ENCODE results near the gene RBPJL.

Gene RBPJL, protein sequence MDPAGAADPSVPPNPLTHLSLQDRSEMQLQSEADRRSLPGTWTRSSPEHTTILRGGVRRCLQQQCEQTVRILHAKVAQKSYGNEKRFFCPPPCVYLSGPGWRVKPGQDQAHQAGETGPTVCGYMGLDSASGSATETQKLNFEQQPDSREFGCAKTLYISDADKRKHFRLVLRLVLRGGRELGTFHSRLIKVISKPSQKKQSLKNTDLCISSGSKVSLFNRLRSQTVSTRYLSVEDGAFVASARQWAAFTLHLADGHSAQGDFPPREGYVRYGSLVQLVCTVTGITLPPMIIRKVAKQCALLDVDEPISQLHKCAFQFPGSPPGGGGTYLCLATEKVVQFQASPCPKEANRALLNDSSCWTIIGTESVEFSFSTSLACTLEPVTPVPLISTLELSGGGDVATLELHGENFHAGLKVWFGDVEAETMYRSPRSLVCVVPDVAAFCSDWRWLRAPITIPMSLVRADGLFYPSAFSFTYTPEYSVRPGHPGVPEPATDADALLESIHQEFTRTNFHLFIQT

GRCh38 chr20:45306431-45306982 lies at the start of gene RBPJL:
TSS of gene RBPJL (plus strand) at chr20:45306840. CDS start at chr20:45306923, 83 bp downstream.
- no peak for DNase-seq

- no peak for DNase-seq
Observed at GRCh38 chr20:45257161-45257560, 49.5 kb upstream of the RBPJL start.

DNA sequence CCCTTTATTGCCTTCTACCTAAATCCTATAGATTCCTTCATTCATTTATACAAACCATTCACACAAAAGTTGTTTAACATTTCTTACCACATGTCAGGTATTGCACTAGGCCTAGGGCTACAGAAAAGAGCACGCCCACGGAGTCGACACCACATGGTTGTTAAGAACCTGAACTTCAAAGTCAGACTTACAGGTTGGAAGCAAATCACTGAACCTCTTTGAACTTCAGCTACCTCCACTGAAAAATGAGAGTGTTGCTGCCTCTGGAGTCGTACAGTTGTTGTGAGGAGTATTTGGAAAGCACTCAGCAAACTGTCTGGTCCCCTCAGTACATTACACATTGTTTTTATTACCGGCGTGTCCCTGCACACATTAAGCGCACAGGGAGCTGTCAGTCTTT lies 48.9 kb upstream of the RBPJL start:
- no peak for DNase-seq

- no peak for DNase-seq
Observed at GRCh38 chr20:45258259-45258658, 48.4 kb upstream of the RBPJL start.

- DNase-seq: no peak
Observed at GRCh38 chr20:45258664-45259063, 48.0 kb upstream of the RBPJL start.

GRCh38 chr20:45263556-45264266 lies 42.9 kb upstream of the RBPJL start:
- no peak for DNase-seq

- DNase-seq: no peak
Observed at GRCh38 chr20:45266977-45267376, 39.7 kb upstream of the RBPJL start.

DNA sequence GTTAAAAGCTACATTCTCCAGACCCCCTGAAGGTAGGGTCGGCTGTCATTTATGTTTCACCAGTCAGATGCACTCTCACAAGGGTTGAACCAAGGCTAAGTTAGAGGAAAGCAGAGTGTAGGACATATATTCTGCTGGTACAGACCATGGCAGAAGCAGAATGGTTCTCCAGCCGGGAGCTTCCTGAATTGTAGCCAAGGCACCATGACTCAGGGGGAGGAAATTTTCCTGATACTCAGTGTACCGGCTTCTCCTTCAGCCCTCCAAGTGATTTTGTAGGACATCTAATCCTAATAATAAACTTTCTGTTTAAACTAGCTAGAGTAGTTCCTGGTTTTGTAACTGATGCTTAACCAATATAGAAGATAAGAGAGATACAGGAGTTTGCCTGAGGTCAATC lies 38.1 kb upstream of the RBPJL start:
- no peak for DNase-seq

DNA sequence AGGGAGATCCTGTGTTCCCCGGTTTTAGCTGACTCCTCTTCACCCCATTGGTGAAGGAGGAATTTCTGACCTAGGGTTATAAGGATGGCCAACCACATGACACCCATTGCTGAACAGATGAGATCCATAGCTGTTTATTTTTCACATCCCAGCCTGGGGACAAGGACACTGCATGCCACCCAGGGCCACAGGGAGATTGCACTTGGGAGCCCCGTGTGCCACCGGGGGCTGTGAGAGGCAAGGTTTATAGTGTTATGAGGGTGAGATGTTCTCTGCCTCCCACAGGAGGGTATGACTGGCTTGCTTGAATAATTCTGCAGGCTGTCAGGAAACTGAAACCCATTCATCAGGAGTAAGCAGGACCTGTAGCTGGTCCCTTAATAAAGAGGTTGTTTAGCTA lies 37.6 kb upstream of the RBPJL start:
- no peak for DNase-seq

- DNase-seq: no peak
Observed at GRCh38 chr20:45269754-45270270, 36.8 kb upstream of the RBPJL start.

DNA sequence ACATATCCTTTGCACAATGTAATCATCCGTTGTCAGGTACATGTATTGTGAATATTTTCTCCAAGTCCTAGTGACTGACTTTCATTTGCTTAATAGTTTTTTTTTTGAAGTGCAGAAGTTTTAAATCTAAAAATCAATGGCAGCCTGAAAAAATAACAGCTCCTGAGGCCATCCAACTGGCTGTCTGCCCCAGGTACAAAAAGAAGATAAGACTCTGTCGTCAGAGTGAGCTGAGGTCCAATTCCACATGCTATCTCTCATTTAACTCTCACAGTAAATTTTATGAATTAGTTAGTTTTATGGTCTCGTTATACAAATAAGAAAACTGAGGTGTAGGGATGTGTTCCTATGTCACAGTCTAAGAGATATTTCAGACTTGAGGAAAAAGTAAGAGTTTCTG lies 31.3 kb upstream of the RBPJL start:
- DNase-seq: no peak

- no peak for DNase-seq
Observed at GRCh38 chr20:45279992-45280391, 26.6 kb upstream of the RBPJL start.

GRCh38 chr20:45282700-45283550 lies 23.7 kb upstream of the RBPJL start:
- DNase-seq: no peak

- no peak for DNase-seq
Observed at GRCh38 chr20:45283551-45284057, 23.0 kb upstream of the RBPJL start.

DNA sequence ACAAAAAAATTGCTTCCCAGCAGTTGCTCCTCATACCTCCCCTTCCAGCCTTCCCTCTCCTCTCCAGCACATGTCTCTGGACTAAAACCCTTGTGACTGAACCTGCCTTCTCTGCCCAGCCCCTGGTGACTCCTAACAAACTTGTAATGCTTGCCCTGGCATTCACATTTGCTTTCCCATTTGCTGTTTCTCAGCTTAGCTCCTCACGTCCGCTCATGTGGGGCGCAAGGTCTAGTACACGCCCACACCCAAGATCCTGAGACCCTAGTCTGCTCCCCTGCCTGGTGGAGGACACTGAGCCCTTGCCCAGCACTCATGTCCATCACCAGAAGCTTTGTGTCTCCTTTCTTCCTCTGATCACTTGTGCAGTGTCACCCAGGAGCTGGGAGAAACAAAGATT lies 18.3 kb upstream of the RBPJL start:
- no peak for DNase-seq

DNA sequence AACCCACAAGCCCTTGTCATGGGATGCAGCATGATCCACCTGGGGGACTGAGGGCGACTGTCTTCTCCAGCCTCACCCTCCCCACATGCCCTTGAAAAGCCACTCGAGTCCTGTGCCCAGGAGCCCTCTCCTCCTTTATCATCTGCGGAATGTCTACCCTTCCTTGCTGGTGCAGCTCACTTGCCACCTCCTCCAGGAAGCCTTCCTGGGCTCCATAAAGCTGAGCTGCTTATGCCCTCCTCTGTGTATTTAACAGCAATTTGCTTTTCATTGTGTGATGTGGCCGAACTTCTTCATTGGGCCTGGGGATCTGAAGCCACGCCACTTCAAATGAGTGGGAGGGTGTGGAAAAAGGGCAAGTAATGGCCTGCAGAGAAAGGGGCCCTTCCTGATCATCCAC lies 17.8 kb upstream of the RBPJL start:
- DNase-seq: no peak

- DNase-seq: no peak
Observed at GRCh38 chr20:45289942-45290676, 16.5 kb upstream of the RBPJL start.

DNA sequence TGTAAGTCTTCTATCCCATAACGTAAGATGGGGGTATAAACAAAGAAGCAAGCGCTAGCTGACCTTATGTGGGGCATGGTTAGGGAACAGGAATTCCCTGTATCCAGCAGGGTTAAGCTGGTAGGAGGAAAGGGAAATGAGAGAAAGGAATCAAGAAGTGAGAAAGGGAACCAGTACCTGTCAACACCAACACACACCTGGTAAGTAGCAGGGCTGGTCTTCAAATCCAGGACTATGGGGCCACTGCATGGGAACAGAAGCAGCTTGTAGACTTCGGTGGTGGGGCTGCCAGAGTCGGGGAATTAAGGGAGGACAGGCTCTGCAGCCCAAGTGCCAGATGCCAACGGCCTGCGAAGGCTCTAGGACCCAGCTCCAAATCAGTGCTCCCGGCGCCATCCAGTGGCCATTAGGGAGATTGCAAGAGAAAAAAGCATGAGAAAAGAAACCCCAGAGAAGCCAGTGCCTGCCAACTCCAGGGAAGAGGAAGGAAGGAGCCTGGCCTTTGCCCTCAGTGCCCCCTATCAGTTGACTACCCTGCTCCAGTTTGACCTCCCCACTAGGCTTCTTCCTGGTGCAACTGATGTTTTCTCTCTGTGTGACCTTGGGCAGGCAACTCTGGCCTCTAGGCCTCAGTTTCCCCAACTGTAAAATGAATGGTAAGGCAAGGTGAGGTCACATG lies 15.8 kb upstream of the RBPJL start:
- peak; percentile 44 for DNase-seq

GRCh38 chr20:45291526-45291925 lies 15.1 kb upstream of the RBPJL start:
- DNase-seq: no peak

DNA sequence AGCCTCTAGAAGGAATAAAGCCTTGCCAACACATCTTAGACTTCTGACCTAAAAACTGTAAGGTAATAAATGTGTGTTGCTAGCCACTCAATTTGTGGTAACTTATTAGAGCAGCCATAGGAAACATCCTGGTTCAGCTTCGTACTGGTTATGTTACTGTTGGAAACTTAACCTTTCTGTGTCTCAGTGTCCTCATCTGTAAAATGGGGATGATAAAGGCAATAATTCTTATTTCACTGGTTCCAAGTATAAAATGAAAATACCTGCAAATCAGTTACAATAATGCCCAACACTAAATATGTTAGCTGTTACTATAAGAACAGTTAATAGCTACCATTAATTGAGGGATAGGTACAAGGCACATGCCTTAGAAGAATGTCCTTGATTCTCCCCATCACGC lies 14.3 kb upstream of the RBPJL start:
- no peak for DNase-seq

Measured in DMS79 treated with DMSO at 0.1 percent for 48 hours (cell line).